Measurements from ENCODE around the gene ENOX1.

ENOX1 gene

DNA sequence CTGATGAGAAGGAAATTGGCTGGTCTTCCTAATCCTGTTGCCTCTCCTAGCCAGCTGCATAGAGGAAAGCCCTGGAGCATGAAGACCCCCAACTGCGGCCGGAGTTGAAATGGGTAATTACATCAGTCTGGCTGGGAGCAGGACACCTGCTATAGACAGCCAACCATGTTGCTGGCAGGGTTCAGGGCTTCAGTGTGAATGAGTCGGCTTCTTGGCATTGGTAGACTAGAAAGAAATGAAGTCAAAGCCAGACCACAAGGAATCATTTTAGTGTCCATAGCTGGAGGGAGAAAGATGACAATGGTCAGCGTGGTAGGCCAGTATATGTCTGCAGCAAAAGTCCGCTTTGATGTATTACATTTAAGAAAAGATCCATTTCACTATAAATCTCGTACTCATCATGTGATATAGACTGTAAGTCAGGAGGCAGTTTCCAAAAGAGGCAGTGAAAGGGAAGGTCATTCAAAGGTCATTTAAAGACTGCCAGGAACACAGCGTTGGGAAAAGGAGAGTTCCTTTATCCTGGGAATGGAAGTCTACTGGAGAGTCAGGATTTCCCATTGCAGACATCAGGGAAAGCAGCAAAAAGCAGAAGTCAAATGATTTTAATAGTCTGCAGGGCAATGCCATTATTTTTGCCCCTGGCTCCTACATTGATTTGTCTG lies 500.7 kb downstream of the ENOX1 start:
- no peak overlapping the region for H3K27ac ChIP-seq
- TF ChIP-seq, protein P1, sequence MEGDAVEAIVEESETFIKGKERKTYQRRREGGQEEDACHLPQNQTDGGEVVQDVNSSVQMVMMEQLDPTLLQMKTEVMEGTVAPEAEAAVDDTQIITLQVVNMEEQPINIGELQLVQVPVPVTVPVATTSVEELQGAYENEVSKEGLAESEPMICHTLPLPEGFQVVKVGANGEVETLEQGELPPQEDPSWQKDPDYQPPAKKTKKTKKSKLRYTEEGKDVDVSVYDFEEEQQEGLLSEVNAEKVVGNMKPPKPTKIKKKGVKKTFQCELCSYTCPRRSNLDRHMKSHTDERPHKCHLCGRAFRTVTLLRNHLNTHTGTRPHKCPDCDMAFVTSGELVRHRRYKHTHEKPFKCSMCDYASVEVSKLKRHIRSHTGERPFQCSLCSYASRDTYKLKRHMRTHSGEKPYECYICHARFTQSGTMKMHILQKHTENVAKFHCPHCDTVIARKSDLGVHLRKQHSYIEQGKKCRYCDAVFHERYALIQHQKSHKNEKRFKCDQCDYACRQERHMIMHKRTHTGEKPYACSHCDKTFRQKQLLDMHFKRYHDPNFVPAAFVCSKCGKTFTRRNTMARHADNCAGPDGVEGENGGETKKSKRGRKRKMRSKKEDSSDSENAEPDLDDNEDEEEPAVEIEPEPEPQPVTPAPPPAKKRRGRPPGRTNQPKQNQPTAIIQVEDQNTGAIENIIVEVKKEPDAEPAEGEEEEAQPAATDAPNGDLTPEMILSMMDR (conservative IDR thresholded peaks at IDR 0.05): no peak

DNA sequence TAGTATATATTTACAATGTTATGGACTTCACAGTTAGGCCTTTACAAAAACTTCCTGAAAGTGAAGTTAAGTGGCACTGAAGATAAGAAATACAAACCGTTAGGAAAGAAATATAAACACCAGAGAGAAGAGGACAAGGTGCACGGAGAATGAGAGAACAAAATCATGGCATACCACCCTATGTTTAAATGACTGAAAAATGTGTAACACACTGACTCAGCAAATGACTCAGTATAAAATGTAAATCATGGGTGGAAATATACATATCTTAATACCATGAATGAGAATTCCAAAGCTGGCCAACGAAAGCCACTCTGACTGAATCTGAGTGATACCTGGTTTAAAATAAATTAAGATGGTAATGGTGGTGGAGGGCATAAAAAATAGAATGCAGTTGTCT lies 502.6 kb downstream of the ENOX1 start:
- no peak overlapping the region for H3K27ac ChIP-seq
- TF ChIP-seq, protein P1 (conservative IDR thresholded peaks at IDR 0.05): no peak

DNA sequence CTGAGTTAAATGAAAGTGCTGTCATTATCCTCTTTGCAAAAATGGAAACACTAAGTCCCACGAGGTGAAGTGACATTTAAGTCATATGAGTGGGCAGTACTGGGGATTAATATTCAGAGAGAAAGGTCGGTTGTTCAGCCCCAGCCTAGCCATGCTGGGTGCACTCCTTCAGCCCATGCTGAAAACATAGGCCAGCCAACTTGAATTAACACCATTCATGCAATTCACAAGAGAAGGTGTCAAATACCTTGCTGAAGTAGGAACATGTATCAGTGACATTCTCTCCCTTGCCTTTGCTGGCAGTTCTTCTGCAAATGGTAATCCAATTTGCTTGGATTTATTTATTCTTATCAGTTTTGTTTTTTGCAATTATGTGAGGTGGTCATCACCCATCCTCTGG lies 507.1 kb downstream of the ENOX1 start:
- TF ChIP-seq, protein P1 (conservative IDR thresholded peaks at IDR 0.05): no peak
- H3K27ac ChIP-seq: no peak overlapping the region

DNA sequence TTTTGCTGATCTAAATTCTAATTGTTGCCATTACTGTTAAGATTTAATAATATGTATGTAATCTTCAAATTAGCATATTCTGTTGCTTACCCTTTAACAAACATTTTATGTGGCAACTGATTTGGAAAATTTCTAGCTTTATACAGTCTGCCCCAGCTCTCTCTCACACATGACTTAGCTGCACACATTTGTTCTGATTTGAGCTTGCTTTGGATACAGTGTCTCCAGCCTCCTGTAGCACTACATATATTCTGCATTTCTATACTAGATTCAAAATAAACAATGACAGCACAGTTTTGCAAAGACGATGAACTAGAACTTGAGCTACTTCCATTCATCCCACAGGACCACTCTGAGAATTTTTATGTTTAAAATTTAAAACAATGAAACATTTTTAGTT lies 508.6 kb downstream of the ENOX1 start:
- no peak overlapping the region for H3K27ac ChIP-seq
- TF ChIP-seq, protein P1 (conservative IDR thresholded peaks at IDR 0.05): no peak

DNA sequence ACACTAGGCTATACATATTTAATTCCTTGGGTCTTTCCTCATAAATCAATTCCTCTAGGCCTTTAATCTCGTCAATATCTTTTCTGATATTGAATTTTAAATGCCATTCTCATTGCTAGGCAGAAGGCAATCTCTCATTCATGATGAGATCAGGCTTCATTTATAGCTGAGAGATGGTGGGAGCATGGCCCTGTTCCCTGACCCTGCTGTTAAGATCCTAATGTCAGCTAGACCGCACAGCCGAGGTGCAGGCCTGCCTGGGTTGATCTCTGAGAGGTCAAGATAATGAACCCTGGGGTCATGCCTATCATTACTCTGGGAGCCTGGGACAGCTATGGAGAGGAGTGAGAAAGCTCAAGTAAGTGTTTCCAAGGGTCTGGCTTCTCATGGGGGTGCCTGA lies 509.6 kb downstream of the ENOX1 start:
- H3K27ac ChIP-seq: no peak overlapping the region
- TF ChIP-seq, protein P1 (conservative IDR thresholded peaks at IDR 0.05): no peak

DNA sequence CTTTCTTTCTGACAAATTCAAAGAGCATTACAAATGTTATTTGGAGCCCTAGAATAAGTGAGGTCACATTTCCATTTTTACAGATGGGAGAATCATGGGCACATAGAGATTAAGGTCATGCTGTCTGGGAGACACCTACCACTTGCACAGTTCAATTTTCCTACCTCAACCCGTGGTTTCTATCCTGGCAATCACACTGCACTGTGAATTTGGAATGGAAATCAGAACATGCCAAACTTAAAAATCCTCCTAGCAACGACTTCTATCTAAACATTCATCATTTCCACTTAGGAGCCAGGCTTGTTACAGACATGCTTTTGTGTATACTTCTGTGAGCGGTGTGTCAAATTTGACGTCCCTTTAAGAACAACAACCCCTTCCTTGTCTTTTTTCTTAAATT lies 511.9 kb downstream of the ENOX1 start:
- no peak overlapping the region for H3K27ac ChIP-seq
- TF ChIP-seq, protein P1 (conservative IDR thresholded peaks at IDR 0.05): no peak

DNA sequence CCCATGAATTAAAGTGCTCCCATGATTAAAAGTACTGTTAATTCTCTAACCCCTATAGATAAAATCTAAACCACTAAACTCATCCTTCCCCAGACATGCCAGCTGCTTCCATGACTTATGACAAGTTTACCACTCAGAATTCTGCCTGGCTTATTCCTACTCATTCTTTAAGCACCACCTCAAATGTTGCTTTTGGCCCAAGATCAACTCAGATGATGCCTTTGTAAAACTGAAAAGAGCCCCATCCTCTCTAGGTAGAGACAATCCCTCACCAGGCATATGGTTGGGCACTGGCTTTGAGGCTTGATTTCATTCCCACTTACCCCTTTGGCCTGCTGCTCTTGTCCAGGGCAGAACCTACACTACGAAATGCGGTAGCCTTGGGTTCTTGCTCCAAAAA lies 513.4 kb downstream of the ENOX1 start:
- H3K27ac ChIP-seq: no peak overlapping the region
- TF ChIP-seq, protein P1 (conservative IDR thresholded peaks at IDR 0.05): no peak
